ENCODE results near the gene ZNF281. TPM values are rescaled to one million over a fixed set of nuclear protein-coding genes. Genes with fewer than 3 reads are reported as not detected.

The ZNF281 gene
- total and polyA plus RNA-seq, 9 of the 15 experiments (the other 6 are each of a cell fraction or from before 2014, with no cell fraction given) = 9.6 to 24.9 (median 16.5) TPM

DNA sequence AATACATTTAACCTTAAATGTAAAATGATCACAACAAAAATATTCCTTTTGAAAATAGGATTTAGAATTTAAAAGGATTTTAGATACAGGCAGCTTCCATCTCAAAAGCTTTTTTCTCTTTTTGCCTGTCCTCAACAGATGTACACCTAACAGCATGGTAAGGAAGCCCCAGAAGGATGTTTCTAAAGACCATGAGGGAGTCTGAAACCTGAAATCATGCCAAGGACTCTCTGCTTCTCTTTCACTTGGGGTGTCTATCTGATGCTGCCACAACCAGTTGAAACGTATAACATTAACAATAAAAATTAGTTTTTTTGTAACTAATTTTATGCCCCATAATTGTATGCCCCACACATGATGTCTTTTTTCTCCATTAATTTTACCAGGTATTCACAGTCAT is 5.4 kb upstream of the ZNF281 start:
- Histone ChIP-seq H3K9me3 (replicated peaks; ENCODE audit: control insufficient read depth, insufficient read depth, low read depth, low read length) (no peaks in the 10 kb centered on the region), H3K9ac (ENCODE audit: insufficient read depth in 1 of 2, low read depth in 2 of 2, low read length in 2 of 2) (no peak overlapping the region), H3K27ac (ENCODE audit: extremely low read depth, low read depth, low read length) (no peak overlapping the region), H3K4me2 (ENCODE audit: insufficient read depth, low read length) (no peak overlapping the region), H3K79me2 (ENCODE audit: control insufficient read depth, insufficient read depth, low read length) (no peaks in the 10 kb centered on the region), H3K27me3 (ENCODE audit: control insufficient read depth in 2 of 2, insufficient read depth in 2 of 2, low read length in 2 of 2) (no peaks in the 10 kb centered on the region), H3K4me1 (replicated peaks in 1 of 2; ENCODE audit: control insufficient read depth in 2 of 2, insufficient read depth in 2 of 2, low read length in 2 of 2) (peaks cover 0 to 8% of the 10 kb centered on the region in 2 experiments; a peak in 3 of 5 replicates), H4K20me1 (replicated peaks; ENCODE audit: control insufficient read depth, insufficient read depth, low read length) (no peaks in the 10 kb centered on the region), H2AFZ (ENCODE audit: low read depth, low read length) (no peak overlapping the region), H3K9me1 (ENCODE audit: control insufficient read depth, insufficient read depth, low read length) (no peaks in the 10 kb centered on the region), H3K36me3 (ENCODE audit: control insufficient read depth, insufficient read depth, low read length) (no peaks in the 10 kb centered on the region), H3K4me3 (no peak overlapping the region)
- no TSS peak for BruUV-seq (replicated peaks)
- no peak for FAIRE-seq
- WGBS (ENCODE audit: insufficient coverage, low coverage, missing lambda C conversion rate) = 5% methylated on average over 1 of the region's 1 CpG
- CTCF ChIA-PET (ENCODE audit: low intra/inter-chr PET ratio) = no interaction called here
- ATAC-seq = no peak
- TF ChIP-seq DNMT1 (IDR thresholded peaks at IDR 0.05) (no peak), ZNF436 (CRISPR knock-in tag; IDR thresholded peaks at IDR 0.05) (no peak), ZFP1 (CRISPR knock-in tag; IDR thresholded peaks at IDR 0.05) (no peak), ZNF695 (CRISPR knock-in tag; IDR thresholded peaks at IDR 0.05) (no peak), PTTG1 (tag; IDR thresholded peaks at IDR 0.05; ENCODE audit: low read depth) (no peak)
- TF ChIP-seq, protein P1, sequence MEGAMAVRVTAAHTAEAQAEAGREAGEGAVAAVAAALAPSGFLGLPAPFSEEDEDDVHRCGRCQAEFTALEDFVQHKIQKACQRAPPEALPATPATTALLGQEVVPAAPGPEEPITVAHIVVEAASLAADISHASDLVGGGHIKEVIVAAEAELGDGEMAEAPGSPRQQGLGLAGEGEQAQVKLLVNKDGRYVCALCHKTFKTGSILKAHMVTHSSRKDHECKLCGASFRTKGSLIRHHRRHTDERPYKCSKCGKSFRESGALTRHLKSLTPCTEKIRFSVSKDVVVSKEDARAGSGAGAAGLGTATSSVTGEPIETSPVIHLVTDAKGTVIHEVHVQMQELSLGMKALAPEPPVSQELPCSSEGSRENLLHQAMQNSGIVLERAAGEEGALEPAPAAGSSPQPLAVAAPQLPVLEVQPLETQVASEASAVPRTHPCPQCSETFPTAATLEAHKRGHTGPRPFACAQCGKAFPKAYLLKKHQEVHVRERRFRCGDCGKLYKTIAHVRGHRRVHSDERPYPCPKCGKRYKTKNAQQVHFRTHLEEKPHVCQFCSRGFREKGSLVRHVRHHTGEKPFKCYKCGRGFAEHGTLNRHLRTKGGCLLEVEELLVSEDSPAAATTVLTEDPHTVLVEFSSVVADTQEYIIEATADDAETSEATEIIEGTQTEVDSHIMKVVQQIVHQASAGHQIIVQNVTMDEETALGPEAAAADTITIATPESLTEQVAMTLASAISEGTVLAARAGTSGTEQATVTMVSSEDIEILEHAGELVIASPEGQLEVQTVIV (CRISPR knock-in tag; IDR thresholded peaks at IDR 0.05; ENCODE audit: borderline replicate concordance) = no peak
- intact Hi-C loops (cut with micrococcal nuclease) = no loop called here
- POLR2A ChIA-PET = no interaction called here
- in situ Hi-C loops (cut with MboI) = no loop called here
- no peak for DNase-seq (ENCODE audit: extremely low read depth in 1 of 4, low spot score in 3 of 4)

Measured in K562 (cell line).